Vagina (tissue), 2 donors: Measurements from ENCODE around the gene CPLANE2. TPM values are rescaled to one million over a fixed set of nuclear protein-coding genes. Genes with fewer than 3 reads are reported as not detected.
A peak's percentile ranks its signal among the peaks of the same experiment; 100 is the strongest.
"Not testable (repeated sequence)": the region's sequence is repeated elsewhere in the genome, so short reads cannot be mapped to it uniquely, and the experiment has no call there.

Source experiments
- DNase-seq, 2 donors: peaks; one replicate each; pipeline ENCODE4 v3.0.0-alpha.2; 2017; ENCODE audit errors: extremely low spot score in 2 of 2
- H3K27ac ChIP-seq: fragments of 200-600 bp; sonication (generic); one replicate; pipeline ENCODE4 v1.5.1; 2019
- H3K27me3 ChIP-seq: fragments of 200-600 bp; sonication (generic); one replicate; pipeline ENCODE4 v1.5.1; 2019
- H3K36me3 ChIP-seq, 2 donors: fragments of 200-600 bp; sonication (generic); one replicate each; pipeline ENCODE4 v1.5.1; 2017 to 2019
- H3K4me1 ChIP-seq: fragments of 200-600 bp; sonication (generic); one replicate; pipeline ENCODE4 v1.5.1; 2019
- H3K4me3 ChIP-seq, 2 donors: fragments of 200-600 bp; sonication (generic); 1 replicate in 1 of 2; 2 replicates in 1 of 2; pipeline ENCODE4 v1.5.1; 2016 to 2019
- H3K9me3 ChIP-seq: fragments of 200-600 bp; sonication (generic); one replicate; pipeline ENCODE4 v1.5.1; 2019
- CTCF ChIP-seq, 3 experiments: fragments of 450-650 bp in 2 of 3; fragments of 200-600 bp in 1 of 3; sonication (generic) in 1 of 3; IDR thresholded peaks; one replicate each; pipeline ENCODE4 v1.5.1; 2017 to 2019; ENCODE audit warnings: antibody characterized with exemption in 3 of 3, mild to moderate bottlenecking in 2 of 3, moderate library complexity in 2 of 3
- POLR2A ChIP-seq, 2 donors: fragments of 450-650 bp; IDR thresholded peaks; one replicate each; pipeline ENCODE4 v1.6.1; 2017; ENCODE audit warnings: antibody characterized with exemption in 2 of 2, mild to moderate bottlenecking in 2 of 2, moderate library complexity in 2 of 2
- POLR2AphosphoS5 ChIP-seq, 2 donors: sonication (generic); formaldehyde crosslinking; IDR thresholded peaks; one replicate each; pipeline ENCODE4 v1.9.0; 2017; ENCODE audit warnings: antibody characterized with exemption in 2 of 2, mild to moderate bottlenecking in 2 of 2, low read depth in 1 of 2; ENCODE audit not compliant: insufficient read depth in 1 of 2
- intact Hi-C: fragments of 100-400 bp; cut with DNase I; formaldehyde crosslinking; loops from one replicate; pipeline ENCODE4 v1.15.1; 2023
- total RNA-seq: library from RNA; depleted of rRNA; stranded (reverse); fragments of >200 nt; gene quantifications from one replicate; pipeline ENCODE4 v1.2.3, GENCODE V29; 2016

CPLANE2 gene
- total RNA-seq, 1 donor from 2014 or later: 1.2 TPM

GRCh38 chr1:16215882-16216753 lies 20.9 kb downstream of the CPLANE2 start:
- Histone ChIP-seq H3K36me3 (no peaks in the 10 kb centered on the region), H3K9me3 (no peaks in the 10 kb centered on the region), H3K4me1 (peaks cover 36% of the 10 kb centered on the region), H3K27me3 (no peaks in the 10 kb centered on the region), H3K4me3 (peak overlapping the region; percentile 55 to 60), H3K27ac (peak overlapping the region; percentile 81)
- no peak for DNase-seq
- peak in 1 of 2 donors; percentile 23 for TF ChIP-seq POLR2AphosphoS5 (IDR thresholded peaks at IDR 0.05; ENCODE audit: insufficient read depth in 1 of 2, low read depth in 1 of 2)
- TF ChIP-seq CTCF (IDR thresholded peaks at IDR 0.05): no peak
- no peak for TF ChIP-seq POLR2A (IDR thresholded peaks at IDR 0.05)
- intact Hi-C loops: no loop called here

GRCh38 chr1:16215240-16215639 lies 21.7 kb downstream of the CPLANE2 start:
- peaks cover 42% of the 10 kb centered on the region for H3K4me1 ChIP-seq
- H3K9me3 ChIP-seq, H3K27ac ChIP-seq, H3K36me3 ChIP-seq, H3K4me3 ChIP-seq, intact Hi-C loops, DNase-seq, H3K27me3 ChIP-seq: not testable (repeated sequence)

- DNase-seq, H3K4me3 ChIP-seq, H3K27ac ChIP-seq, H3K27me3 ChIP-seq, H3K9me3 ChIP-seq, intact Hi-C loops, H3K36me3 ChIP-seq: not testable (repeated sequence)
- peaks cover 54% of the 10 kb centered on the region for H3K4me1 ChIP-seq
Measured at GRCh38 chr1:16213544-16213943, 23.4 kb downstream of the CPLANE2 start.

- H3K27ac ChIP-seq: peak overlapping the region; percentile 45
- H3K9me3 ChIP-seq: no peaks in the 10 kb centered on the region
- H3K4me3 ChIP-seq: no peak overlapping the region
- peaks cover 57% of the 10 kb centered on the region for H3K4me1 ChIP-seq
- TF ChIP-seq POLR2AphosphoS5 (IDR thresholded peaks at IDR 0.05; ENCODE audit: insufficient read depth in 1 of 2, low read depth in 1 of 2): no peak
- TF ChIP-seq POLR2A (IDR thresholded peaks at IDR 0.05): no peak
- TF ChIP-seq CTCF (IDR thresholded peaks at IDR 0.05): no peak
- intact Hi-C loops: no loop called here
- no peaks in the 10 kb centered on the region for H3K27me3 ChIP-seq
- H3K36me3 ChIP-seq: no peaks in the 10 kb centered on the region
- DNase-seq: no peak
Measured at GRCh38 chr1:16213013-16213412, 24.0 kb downstream of the CPLANE2 start.

GRCh38 chr1:16212251-16212961 lies 24.6 kb downstream of the CPLANE2 start, which contains the start of gene ARHGEF19:
Gene ARHGEF19 (minus strand): TSS chr1:16212652. CDS start chr1:16209054, 3,598 bp downstream.
- peak within 1 kb of the TSS; percentile 45 for H3K27ac ChIP-seq
- H3K9me3 ChIP-seq: no peaks in the 10 kb centered on the region
- TF ChIP-seq POLR2A (IDR thresholded peaks at IDR 0.05) (no peak), POLR2AphosphoS5 (IDR thresholded peaks at IDR 0.05; ENCODE audit: insufficient read depth in 1 of 2, low read depth in 1 of 2) (peak in 1 of 2 donors; percentile 8)
- H3K27me3 ChIP-seq: no peaks in the 10 kb centered on the region
- H3K4me1 ChIP-seq: peaks cover 57% of the 10 kb centered on the region
- no peaks in the 10 kb centered on the region for H3K36me3 ChIP-seq
- no peak for DNase-seq
- intact Hi-C loops: no loop called here
- H3K4me3 ChIP-seq: peak within 1 kb of the TSS in 1 of 2 donors; percentile 23

GRCh38 chr1:16211824-16212223 lies 25.2 kb downstream of the CPLANE2 start:
- no peak for DNase-seq
- no peaks in the 10 kb centered on the region for H3K36me3 ChIP-seq
- peak overlapping the region; percentile 45 for H3K27ac ChIP-seq
- H3K4me1 ChIP-seq: peaks cover 61% of the 10 kb centered on the region
- H3K4me3 ChIP-seq: peak overlapping the region in 1 of 2 donors; percentile 23
- intact Hi-C loops: no loop called here
- H3K27me3 ChIP-seq: no peaks in the 10 kb centered on the region
- H3K9me3 ChIP-seq: no peaks in the 10 kb centered on the region
- TF ChIP-seq POLR2AphosphoS5 (IDR thresholded peaks at IDR 0.05; ENCODE audit: insufficient read depth in 1 of 2, low read depth in 1 of 2) (no peak), CTCF (IDR thresholded peaks at IDR 0.05) (no peak), POLR2A (IDR thresholded peaks at IDR 0.05) (no peak)
